HG03135 (cell line): Measurements from ENCODE around the gene LRGUK.
A peak's percentile ranks its signal among the peaks of the same experiment; 100 is the strongest.
"Not testable (repeated sequence)": the region's sequence is repeated elsewhere in the genome, so short reads cannot be mapped to it uniquely, and the experiment has no call there.

Experiments used
- ATAC-seq: cut with Tn5 transposase; IDR thresholded peaks from one replicate; pipeline ENCODE4 v1.9.1; 2021; ENCODE audit warnings: mild to moderate bottlenecking, moderate library complexity; ENCODE audit not compliant: unreplicated experiment

The LRGUK gene, protein sequence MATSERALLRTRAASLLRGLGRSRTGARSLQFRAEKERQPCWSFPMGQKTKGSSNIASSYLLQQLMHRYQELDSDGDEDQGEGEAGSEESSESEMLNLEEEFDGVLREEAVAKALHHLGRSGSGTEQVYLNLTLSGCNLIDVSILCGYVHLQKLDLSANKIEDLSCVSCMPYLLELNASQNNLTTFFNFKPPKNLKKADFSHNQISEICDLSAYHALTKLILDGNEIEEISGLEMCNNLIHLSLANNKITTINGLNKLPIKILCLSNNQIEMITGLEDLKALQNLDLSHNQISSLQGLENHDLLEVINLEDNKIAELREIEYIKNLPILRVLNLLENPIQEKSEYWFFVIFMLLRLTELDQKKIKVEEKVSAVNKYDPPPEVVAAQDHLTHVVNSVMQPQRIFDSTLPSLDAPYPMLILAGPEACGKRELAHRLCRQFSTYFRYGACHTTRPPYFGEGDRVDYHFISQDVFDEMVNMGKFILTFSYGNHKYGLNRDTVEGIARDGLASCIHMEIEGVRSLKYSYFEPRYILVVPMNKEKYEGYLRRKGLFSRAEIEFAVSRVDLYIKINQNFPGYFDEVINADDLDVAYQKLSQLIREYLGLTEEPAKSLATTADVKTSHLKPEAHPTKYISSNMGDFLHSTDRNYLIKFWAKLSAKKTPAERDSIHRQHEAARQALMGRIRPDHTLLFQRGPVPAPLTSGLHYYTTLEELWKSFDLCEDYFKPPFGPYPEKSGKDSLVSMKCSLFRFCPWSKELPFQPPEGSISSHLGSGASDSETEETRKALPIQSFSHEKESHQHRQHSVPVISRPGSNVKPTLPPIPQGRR

DNA sequence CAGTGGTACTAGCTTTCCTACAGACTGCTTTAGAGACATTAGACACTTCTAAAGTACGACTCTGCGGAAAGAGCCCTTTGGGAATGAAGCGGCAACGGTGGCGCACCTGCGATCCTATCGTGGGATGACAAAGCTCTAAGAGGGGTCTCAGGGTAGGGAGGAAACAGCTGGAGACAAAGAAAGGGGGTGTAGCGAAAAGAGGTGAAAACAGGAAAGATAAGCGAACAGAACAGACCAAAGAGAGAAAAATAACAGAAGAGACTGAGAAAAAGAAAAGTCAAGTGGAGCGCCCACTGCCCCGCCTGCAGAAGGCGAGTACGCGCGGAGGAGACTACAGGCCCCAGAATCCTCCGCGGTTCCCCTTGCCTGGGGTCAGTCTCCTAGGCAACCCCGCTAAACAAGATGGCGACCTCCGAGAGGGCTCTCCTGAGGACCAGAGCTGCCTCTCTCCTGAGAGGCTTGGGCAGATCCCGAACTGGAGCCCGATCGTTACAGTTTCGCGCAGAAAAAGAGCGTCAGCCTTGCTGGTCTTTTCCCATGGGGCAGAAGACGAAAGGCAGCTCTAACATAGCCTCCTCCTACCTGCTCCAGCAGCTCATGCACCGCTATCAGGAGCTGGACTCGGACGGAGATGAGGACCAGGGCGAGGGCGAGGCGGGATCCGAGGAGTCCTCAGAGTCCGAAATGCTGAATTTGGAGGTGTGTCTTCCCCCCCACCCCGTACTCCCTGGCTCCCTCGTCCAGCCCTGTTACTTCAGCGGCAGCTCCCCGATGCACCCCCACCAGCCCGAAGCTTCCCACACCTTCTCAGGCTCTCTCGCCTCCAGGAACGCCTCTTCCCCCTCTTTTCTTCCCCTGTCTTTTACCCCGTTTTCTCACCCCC, at the start of gene LRGUK:
Gene LRGUK (plus strand): TSS at position 375 of the 883 bp plus-strand sequence. CDS start 28 bp downstream, at position 403.
- ATAC-seq = peak; percentile 100

DNA sequence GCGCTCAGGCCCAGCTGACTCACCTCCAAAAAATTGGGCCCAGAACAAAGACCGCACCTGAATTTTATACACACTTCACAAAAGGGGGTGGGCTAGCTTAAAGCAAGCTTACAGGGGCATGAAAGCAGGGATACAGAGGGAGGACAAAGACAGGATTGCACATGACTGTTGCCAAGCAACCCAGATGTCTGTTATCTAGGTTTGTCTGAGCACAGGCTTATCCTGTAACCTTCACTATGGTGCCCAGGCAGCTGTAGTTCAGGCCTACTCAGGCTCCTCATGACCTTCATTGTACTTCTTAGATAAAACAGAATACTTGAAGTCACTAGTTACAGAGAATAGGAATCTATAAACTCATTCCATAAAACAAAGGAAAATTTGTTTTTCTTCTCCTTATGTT, 49.6 kb upstream of the LRGUK start:
- not testable (repeated sequence) for ATAC-seq

DNA sequence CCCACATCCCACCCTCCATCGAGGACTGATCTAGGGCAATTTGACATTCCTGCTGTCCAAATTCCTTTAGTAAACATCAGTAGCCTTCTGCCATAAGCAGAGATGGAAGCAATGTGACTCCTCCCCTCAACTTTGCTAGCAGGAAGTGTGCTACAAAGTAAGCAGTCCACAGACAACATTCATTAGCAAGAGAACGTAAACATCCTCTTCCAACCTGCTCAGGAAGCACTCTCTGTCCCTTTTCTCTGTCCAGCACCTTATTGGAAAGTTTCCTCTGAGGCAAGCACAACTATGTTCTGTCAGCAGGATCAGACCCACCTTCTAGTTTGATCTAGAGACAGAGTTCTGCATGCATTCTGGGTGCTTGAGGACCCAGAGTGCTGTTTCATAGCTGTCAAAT, 48.1 kb upstream of the LRGUK start:
- ATAC-seq = no peak

DNA sequence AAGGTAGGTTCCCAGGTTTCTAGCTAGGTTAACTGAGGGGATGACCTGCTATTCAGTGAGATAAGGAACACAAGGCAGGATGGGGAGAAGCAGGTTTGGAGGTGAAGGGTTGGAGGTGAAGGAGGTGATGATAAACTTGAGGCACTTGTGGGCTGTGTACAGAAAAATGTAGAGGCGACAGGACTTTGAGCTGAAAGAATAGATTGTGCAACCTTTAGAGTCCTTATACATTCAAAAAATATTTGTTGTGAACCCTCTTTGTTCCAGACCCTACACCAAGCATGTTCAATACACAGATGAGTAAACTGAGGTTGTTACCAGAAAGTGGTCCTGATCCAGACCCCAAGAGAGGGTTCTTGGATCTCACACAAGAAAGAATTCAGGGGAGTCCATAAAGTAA, 45.4 kb upstream of the LRGUK start:
- ATAC-seq = no peak

DNA sequence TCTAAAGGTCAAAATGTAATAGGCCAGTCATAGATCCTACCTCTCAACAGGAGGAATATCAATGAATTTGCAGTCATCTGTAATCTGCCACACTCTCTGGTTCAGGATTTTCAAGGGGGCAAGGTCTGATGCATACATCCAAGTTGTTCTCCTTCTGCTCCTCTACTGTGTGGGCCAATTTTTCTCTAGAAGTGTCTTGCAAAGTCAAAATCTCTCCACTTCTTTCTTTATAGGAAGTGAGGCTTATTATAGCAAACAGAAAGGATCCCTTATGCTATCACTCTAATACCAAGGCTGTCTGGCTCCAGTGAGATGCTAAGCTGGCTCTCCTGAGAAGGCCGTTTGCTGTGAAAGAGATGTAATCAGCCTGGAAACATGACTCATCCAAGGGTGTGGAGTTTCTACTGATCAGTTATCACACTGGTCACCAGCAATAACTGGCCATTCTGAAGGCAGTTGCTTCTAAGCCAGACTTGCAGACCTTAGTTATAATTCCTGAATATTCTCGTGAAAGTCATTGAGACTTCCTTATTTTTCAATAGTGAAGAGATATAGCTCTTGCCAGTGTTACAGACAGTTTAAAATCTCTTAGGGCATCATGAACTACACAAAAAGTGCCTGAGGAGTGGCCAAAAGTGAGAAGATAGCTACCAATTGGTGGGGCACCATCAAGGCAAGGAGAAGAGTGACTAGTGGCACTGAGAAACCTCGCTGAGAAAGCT, 43.2 kb upstream of the LRGUK start:
- ATAC-seq = no peak

DNA sequence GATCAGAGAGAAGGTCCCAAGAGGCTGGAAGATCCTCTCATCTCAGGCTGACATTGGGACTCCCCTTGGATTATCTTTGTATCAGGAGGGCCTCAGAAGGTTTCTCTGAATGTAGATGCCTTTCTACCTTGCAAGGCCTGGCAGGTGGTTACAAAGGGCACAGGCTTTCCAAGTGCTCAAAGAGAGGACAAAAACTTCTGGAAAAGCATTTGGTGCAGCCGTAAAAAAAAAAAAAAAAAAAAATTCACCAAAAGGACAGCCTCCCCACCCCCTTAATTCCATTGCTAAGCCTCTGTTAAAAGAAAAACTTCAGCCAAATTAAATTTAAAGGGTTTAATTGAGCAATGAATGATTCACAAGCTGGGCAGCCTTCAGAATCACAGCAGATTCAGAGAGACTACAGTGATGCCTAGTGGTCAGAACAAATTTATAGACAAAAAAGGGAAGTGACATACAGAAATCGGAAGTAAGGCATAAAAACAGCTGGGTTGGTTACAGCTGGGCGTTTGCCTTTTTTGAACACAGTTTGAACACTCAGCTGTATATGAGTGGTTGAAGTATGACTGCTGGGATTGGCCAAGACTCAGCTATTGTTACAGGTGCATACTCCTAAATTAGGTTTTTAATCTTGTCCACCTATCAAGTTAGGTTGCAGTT, 42.5 kb upstream of the LRGUK start:
- peak; percentile 87 for ATAC-seq

DNA sequence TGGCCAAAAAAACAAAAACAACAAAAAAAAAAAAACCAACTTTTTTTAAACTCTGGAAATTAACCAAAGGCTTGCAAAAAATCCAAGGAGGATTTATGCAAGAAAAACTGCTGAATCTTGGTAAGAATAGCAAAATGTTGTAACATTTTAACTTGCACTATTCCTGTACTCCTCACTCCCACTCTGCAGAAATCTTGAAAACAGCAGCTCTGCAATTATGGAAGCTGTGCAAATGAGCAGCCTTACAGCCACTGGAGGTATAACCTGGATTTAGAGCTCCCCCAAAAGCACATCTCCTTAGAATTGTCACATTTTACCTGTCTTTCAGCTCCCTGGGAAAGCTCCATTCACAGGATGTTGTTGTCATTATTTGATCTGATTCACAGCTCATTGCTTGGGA, 41.8 kb upstream of the LRGUK start:
- ATAC-seq = no peak

DNA sequence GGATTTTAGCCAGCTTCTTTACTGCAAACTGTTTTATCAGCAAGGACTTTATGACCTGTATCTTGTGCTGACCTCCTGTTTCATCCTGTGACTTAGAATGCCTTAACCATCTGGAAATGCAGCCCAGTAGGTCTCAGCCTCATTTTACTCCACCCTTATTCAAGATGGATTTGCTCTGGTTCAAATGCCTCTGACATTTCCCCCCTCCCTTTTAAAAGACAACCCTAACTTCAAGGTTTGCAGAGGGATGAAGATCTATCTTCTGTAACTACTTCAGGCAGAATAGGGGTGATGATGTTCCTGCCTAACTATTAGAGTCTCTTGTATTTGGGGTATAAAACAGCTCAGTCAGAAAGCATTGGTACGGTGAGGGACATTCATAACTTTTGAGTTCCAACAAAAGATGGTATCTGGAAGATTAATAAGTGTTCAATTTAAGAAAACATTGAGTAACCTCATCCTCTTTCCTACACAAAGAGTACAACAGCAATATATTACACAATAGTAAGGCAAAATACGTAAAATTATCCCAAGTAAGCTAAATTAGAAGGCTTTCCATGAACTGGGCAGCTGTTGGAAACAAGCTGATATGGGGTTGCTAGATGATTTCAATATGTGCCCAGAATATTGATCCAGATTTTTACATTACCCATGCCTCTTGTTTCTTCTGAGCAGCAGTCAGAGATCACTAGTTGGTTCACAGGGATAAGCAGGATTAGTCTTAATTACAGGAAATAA, 40.0 kb upstream of the LRGUK start:
- ATAC-seq = no peak

DNA sequence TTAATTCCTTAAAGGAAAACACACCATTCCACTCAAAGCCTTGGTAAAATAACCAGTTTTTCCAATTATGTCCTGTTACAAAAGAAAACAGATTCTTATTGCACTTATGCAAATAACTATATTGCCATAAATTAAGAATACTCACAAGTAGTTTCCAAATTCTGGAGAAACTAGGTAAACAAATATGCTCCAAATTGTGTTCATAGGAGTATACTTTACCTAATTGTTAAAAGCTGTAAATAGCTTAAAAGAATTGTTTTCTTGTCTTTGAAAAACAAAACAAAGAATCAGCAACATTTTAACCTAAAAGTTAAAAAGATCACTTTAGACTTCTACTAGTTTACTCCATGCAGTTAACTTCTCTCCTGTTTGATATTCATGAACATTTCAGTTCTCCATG, 38.9 kb upstream of the LRGUK start:
- no peak for ATAC-seq

DNA sequence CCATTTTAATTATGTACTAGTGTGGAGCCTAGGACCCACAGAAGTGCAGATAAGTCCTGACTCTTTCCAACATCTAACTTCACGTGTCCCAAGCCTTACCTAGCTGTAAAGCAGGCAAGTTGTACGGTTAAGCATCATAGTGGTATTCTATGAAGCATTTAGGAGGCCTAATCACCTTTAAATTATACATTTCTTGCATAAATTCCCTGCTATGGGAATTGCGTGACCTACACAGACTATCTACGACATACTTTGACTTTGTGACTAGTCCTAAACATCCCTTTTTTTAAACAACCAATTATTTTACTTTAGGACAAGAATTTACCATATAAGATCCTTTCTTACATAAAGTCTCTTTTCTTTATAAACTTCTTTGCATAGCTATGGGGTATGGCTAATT, 37.7 kb upstream of the LRGUK start:
- ATAC-seq = no peak

DNA sequence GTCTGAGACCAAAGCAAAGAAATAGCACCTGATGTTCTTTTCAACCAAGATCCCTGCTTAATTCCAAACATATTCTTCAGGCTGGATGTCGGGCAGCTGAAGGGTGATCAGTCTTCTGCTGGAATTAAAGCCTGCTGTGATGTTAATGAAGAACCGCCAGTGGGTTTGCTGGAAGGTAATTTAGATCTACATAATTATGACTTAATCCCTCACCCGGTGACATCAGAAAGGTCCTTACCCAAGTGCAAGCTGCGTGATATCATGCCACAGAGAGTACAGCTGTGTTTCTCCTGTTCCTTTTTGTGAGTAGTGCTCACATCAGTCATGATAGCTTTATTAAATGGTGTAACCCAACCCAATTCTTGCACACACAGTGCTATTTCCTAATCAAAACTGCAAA, 29.1 kb upstream of the LRGUK start:
- no peak for ATAC-seq

DNA sequence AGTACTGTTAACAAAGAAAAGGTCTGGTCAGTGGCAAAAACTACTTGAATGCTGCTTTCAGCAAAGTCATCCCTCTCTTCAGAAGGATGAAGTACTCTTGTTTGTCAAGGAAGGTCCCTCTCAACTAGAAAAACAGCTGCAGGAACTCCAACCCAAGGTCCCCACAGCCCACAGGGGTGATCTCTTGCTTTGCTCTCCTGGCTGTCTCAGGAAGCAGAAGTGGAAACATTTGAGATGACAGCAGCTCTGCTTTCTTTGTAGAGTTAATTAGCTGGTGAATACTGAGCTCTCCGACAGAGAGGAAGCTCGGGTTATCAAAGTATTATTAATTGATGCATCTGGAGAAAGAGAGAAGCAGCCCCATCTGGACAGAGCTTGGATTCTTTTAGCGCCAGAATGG, 25.4 kb upstream of the LRGUK start:
- no peak for ATAC-seq

DNA sequence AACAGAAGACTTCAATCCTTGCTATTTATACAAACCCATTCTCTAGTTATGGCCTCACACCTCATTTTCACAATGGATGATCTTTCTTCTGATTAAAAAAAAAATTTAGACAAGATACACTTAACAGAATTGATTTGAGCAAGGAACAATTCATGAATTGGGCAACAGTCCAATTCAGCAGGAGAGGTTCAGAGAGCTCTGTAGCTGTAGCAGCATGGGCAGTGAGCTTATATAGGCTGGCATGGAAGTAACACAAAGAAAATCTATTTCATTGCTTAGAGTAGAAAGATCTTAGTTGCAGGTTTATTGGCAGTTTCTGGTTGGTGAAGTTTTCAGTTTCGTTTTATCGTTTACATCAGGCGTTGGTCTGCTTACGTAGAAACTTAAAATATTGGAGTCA, 23.0 kb upstream of the LRGUK start:
- no peak for ATAC-seq

DNA sequence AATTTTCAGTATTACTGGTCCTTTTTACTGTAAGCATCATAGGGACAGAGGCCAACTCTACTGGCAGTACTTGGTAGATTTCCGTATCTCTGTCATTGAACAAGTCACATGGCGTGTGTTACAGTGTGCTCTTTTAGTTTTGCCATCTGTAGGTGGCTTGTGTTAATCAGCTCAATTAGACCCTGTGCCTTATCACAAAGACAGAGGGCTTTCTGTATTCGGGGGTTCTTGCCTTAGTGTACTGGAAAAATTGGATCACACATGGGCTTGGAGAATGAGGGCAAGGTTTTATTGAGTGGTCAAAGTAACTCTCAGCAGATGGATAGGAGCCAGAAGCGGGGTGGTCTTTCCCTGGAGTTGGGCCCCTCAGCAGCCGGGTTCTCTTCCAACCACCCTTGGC, 21.3 kb upstream of the LRGUK start:
- no peak for ATAC-seq

DNA sequence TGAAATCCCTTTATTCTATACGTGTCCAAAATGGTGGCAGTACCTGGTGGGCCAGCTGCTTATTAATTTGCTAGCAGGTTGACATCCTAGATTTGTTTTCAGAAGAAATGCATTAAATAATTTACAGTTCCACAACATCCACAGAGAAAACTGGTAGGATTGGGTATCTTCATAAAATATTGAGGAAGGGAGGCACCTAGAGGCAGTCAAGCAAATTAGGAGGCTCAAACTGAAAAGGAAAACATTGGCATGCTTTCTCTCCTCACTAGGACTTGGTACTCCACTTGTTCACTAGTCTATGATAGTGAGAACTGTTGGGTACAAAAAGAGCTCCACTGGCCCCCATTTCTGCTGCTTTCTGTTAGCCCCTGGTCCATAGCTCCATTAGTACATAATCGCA, 18.3 kb upstream of the LRGUK start:
- no peak for ATAC-seq

DNA sequence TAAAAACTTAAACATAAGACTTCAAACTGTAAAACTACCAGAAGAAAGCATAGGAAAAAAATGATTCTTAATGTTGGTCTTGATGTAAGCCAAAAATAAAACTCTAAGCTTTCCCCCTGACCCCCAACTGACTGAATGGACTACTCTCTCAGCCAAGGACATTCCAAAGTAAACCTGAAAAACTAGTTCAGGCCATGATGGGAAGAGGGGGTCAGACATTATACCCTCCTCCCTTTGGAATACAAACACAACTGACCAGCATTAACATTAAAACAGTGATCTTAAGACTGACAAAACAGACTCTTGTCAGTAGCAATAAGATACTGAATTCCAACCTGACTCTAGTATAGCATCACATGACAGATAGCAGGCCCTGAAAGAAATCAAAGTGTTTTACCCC, 13.5 kb upstream of the LRGUK start:
- no peak for ATAC-seq

DNA sequence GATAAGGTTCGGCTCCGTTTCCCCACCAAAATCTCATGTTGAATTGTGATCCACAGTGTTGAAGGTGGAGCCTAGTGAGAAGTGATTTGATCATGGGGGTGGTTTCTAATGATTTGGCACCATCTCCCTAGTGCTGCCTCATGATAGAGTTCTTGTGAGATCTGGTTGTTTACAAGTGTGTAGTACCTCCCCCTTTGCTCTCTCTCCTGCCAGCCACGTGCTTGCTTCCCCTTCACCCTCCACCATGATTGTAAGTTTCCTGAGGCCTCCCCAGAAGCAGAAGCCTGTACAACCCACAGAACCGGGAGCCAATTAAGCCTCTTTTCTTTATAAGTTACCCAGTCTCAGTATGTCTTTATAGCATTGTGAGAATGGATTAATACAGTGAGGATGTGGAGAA, 12.1 kb upstream of the LRGUK start:
- ATAC-seq = no peak

DNA sequence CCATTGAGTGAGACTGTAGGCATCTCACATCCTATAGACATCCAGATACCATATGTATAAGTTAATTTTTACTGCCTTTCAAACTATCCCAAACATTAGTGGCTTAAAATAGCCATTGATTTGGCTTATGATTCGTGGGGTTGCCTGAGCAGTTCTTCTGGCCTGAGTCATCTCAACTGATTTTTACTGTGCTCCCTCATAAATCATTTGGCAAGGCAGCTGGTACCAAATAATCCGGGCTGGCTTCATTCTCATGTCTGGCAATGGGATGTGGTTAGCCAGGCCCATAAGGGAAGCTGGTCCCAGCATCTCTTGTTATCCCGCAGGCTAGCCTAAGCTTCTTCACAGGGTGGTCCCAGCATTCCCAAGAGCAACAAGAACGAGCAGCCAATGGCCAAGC, 6.7 kb upstream of the LRGUK start:
- ATAC-seq = no peak

DNA sequence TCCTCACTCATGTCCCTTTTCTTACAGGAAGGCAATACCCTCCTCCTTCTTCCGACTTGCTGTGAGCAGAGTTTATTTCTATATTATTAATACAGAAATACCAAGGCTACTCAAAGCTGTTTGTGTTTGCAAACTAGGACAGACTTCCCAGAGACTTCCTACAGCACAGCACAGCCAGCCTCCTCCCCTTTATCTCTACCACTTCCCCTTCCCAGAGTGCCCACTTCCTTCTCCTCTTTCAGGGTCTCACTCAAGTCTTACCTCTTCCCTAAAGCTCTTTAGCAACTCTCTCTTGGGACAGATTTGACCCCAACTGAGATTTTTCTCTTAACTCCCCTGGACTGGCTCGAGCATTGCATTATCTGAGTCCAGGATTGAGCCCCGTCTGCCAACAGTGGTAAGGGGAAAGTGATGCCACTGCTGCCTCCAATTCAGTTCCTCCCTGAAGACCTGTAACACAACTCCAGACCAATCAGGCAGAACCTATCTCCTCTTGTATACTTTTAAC, 5.5 kb upstream of the LRGUK start:
- no peak for ATAC-seq
